Measurements from ENCODE around the gene TTLL8.

Gene TTLL8

GRCh38 chr22:50082961-50083461 lies 24.9 kb upstream of the TTLL8 start:
- peak; percentile 18 for DNase-seq (ENCODE audit: low spot score)

DNA sequence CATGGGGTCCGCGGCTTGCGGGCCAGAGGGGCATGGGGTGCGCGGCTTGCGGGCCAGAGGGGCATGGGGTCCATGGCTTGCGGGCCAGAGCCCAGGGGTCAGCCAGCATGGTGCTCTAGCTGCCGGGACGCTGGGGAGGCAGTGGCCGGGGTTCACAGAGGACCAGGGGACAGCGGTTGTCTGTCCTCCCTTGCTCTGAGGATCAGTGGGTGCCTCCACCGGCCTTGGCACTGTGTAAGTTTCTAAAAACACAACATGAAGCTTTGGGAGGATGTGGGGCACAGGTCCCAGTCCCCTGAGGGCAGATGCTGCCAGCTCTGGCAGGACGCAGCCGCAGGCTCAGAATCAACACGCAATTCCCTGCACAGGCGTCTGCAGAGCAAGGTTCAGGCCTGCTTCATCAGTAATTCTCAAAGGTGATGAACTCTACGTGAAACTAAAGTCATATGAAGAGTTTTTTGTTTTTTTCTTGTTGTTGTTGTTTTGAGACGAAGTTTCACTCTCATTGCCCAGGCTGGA lies 24.2 kb upstream of the TTLL8 start:
- DNase-seq (ENCODE audit: low spot score), result no peak

- no peak for DNase-seq (ENCODE audit: low spot score)
Measured at GRCh38 chr22:50081426-50082196, 23.5 kb upstream of the TTLL8 start.

GRCh38 chr22:50080077-50080465 lies 22.0 kb upstream of the TTLL8 start:
- DNase-seq (ENCODE audit: low spot score), result no peak

- DNase-seq (ENCODE audit: low spot score), result no peak
Measured at GRCh38 chr22:50078761-50079160, 20.7 kb upstream of the TTLL8 start.

- no peak for DNase-seq (ENCODE audit: low spot score)
Measured at GRCh38 chr22:50078246-50078645, 20.1 kb upstream of the TTLL8 start.

GRCh38 chr22:50076646-50077535 lies 18.8 kb upstream of the TTLL8 start:
- DNase-seq (ENCODE audit: low spot score), result no peak

DNA sequence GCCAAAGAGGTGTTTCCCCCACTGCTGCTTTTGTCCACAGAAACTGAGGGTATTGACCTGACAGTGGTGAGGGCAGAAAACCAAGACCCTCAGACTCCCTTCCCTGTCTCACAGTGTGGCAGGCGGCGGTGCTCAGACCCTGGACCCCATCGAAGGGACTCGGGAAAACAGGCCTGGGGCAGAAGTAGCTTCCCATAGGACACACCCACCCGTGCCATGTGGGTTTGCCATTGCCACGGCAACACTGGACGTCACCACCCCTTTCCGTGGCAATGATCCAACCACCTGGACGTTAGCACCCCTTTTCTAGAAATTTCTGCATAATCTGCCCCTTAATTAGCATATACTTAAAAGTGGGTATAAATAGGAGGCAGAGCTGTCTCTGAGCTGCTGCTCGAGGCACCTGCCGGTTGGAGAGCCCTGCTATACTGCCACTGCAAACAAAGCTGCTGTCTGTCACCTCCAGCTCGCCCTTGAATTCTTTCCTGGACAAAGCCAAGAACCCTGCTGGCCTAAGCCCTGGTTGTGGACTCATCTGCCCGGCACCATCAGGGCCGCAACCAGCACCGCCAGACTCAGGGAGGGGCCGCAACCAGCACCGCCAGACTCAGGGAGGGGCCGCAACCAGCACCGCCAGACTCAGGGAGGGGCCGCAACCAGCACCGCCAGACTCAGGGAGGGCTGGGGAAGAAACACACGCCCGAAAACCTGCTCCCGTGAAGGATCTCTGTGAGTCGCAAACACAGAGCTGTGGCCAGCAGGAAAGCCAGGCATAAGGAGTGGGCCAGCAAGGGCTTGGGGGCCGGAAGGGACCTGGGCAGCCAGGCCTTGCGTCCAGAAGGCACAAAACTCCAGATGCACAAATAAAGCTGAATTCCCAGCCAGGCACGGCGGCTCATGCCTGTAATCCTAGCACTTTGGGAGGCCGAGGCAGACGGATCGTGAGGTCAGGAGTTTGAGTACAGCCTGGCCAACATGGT lies 16.7 kb upstream of the TTLL8 start:
- DNase-seq (ENCODE audit: low spot score), result no peak

DNA sequence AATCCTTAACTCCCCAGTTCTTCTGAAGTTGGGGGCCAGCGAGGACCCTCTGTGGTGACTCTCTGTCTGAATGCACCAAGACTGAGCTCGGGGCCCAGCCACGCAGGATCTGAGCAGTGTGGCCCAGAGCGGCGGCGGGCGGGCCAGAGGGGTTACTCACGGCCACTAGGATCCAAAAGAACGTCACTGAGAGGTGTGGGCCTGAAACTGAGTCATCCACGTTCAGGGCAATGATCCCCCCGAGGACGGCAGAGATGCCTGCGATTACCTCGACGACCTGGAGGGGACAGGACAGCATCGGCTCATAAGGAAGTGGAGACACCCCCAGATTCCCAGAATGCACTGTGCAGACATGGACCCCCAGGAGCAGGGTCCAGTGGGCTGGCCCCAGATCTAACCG lies 16.0 kb upstream of the TTLL8 start:
- DNase-seq (ENCODE audit: low spot score), result no peak

DNA sequence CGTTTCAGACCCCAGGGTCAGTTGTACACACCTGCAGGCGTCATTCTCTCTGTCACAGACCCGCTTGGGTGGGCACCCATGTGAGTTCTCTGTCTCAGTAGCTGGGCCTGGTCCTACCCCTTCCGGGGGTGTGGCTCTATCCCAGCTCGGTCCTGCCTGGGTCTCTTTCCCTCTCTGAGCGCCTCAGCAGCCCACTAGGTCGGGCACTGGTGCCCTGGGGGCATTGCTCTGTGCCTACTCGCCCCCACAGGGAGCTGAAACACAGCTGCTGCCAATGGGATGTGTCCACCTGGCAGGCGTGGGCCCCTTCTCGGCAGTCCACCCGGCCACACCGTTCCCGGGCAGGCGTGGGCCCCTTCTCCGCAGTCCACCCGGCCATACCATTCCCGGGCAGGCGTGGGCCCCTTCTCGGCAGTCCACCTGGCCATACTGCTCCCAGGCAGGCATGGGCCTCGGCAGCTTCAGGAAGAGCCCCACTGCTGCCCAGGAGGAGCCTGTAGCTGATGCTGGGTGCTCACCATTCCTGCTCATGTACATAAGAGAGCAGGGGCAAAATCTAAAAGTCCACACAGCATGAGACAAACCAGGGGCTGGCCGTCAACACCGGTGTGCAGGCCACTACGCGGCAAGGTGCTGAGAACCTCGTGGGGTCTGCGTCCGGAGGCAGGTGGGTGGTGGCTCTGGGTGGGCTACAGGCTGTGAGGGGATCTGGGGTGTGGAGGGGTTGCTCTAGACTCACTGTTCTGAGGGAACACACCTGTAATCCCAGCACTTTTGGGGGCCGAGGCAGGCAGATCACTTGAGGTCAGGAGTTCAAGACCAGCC lies 14.8 kb upstream of the TTLL8 start:
- DNase-seq (ENCODE audit: low spot score), result no peak

DNA sequence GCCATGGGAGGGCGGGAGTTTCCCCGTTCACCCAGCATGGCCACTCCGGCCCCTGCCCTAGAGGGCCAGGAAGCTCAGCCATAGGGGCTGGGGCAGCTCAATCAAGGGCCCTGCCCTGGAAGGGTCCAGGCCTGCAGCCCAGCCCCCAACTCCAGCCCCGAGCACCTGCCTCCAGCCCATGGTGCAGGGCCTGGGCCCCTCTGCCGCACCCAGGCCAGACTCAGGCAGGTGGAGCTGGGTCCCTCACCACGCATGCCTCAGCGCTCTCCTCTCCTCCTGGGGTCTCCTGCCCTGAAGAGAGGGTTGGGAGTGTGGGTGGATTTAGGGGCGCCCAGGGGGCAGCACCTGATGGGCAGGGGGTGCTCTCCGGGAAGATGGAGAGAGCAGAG lies 14.1 kb upstream of the TTLL8 start:
- no peak for DNase-seq (ENCODE audit: low spot score)

DNA sequence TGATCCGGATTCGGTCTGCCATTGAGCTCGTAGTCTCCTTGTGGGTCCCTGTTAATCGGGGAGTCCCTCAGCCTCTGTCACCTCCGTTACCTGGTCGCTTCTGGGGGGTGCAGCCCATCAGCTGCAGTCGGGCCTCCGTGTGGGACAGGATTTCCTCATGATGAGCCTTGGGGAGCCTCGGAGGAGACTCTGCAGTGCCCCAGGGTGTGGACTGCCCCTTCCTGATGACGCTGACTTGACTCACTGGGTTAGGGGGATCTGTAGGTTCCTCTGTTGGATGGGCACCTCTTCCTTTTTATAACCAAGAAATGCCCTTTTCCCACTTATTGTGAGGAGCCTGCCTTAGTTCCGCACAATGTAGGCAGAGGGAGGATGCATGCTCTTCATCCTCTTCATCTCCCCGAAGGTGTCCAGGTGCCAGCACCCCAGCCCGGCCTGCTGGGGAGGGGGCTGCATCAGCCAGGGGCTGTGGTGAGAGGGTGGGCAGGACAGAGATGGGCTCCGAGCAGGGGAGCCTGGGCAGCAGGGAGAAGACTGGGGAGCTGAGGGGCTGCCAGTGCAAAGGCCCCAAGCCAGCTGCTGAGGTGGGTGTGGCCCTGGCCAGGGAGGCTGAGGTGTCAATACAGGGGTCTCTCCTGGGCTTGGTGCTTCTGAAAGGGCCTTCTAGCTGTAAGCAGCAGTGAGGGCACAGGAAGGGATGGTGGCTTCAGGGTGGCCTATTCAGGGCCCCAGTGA lies 13.5 kb upstream of the TTLL8 start:
- no peak for DNase-seq (ENCODE audit: low spot score)

DNA sequence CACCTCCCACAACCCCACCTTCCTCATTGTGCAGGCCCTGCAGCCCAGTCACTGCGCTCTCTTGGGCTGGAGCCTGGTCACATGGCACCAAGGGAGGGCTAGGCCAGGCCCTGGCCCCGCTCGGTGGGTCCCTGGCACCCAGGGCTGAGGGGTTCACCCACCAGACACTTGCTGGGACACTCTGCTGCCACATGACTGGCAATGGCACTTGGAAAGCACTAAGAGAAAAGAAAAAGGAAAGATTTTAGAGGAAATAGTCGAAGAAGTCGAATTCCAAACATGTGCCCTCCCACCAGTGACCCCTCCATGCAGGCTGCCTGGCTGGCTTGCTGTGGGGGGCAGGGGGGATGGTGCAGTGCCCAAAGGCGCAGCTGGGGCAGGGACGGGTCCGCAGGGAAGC lies 12.3 kb upstream of the TTLL8 start:
- no peak for DNase-seq (ENCODE audit: low spot score)

GRCh38 chr22:50068096-50068495 lies 10.0 kb upstream of the TTLL8 start:
- no peak for DNase-seq (ENCODE audit: low spot score)

- DNase-seq (ENCODE audit: low spot score), result no peak
Measured at GRCh38 chr22:50067244-50067643, 9.1 kb upstream of the TTLL8 start.

- no peak for DNase-seq (ENCODE audit: low spot score)
Measured at GRCh38 chr22:50064453-50064852, 6.4 kb upstream of the TTLL8 start.

- no peak for DNase-seq (ENCODE audit: low spot score)
Measured at GRCh38 chr22:50063589-50064393, 5.7 kb upstream of the TTLL8 start.

- no peak for DNase-seq (ENCODE audit: low spot score)
Measured at GRCh38 chr22:50062509-50063135, 4.5 kb upstream of the TTLL8 start.

Measured in LoVo (cell line).